Measurements from ENCODE around the gene F8. TPM values are rescaled to one million over a fixed set of nuclear protein-coding genes. Genes with fewer than 3 reads are reported as not detected.

F8 gene
- total and polyA plus RNA-seq, 10 of the 15 experiments (the other 5 are each of a cell fraction or from before 2014, with no cell fraction given), result 3.0 to 8.1 (median 5.1) TPM

- no peak overlapping the region for H2AFZ ChIP-seq (ENCODE audit: control insufficient read depth, low read depth, low read length)
- CTCF ChIA-PET, result no interaction called here
- H3K36me3 ChIP-seq (ENCODE audit: control insufficient read depth in 2 of 2, insufficient read depth in 2 of 2, low read length in 1 of 2), result no peaks in the 10 kb centered on the region
- H3K9me3 ChIP-seq (replicated peaks; ENCODE audit: control insufficient read depth, insufficient read depth, low read length), result no peaks in the 10 kb centered on the region; the same call in 2 of the 3 replicates
- intact Hi-C loops (cut with micrococcal nuclease; ENCODE audit: unreplicated experiment) (no loop called here), in situ Hi-C loops (cut with MboI) (no loop called here)
- RAD21 ChIA-PET (ENCODE audit: unreplicated experiment), result no interaction called here
- H3K4me3 ChIP-seq, result no peak overlapping the region
- FAIRE-seq (no peak), ATAC-seq (no peak), DNase-seq (ENCODE audit: low read depth, low spot score) (no peak)
- H3K27me3 ChIP-seq (replicated peaks in 1 of 2; ENCODE audit: control insufficient read depth in 2 of 2, insufficient read depth in 2 of 2, low read length in 1 of 2), result no peaks in the 10 kb centered on the region
- SMC1A ChIA-PET (ENCODE audit: uncharacterized antibody, unreplicated experiment), result interaction anchor here (0.6 to 0.7 kb wide), 2 partner anchors 13 to 24 kb away, joined by 3 read pairs; no protein-coding TSS in a partner anchor
- no peaks in the 10 kb centered on the region for H3K79me2 ChIP-seq (ENCODE audit: control insufficient read depth, insufficient read depth, low read length)
- BruUV-seq (replicated peaks), result no TSS peak
- WGBS (ENCODE audit: insufficient coverage, insufficient replicate concordance, low lambda C conversion rate, missing lambda C conversion rate), result 95% methylated on average over 1 of the region's 1 CpG
- H3K9ac ChIP-seq (ENCODE audit: control insufficient read depth, insufficient read depth, low read length), result no peak overlapping the region
- POLR2A ChIA-PET, result no interaction called here
- H3K27ac ChIP-seq (ENCODE audit: control insufficient read depth, insufficient read depth), result no peak overlapping the region
- no peak overlapping the region for H3K4me2 ChIP-seq (ENCODE audit: control insufficient read depth, insufficient read depth)
- no peaks in the 10 kb centered on the region for H3K4me1 ChIP-seq (ENCODE audit: control insufficient read depth, insufficient read depth, low read length)
- no peaks in the 10 kb centered on the region for H4K20me1 ChIP-seq (ENCODE audit: control insufficient read depth, insufficient read depth)
- TF ChIP-seq HDGF (IDR thresholded peaks at IDR 0.05) (no peak), JUNB (IDR thresholded peaks at IDR 0.05) (no peak), FOS (IDR thresholded peaks at IDR 0.05; ENCODE audit: borderline replicate concordance, extremely low read depth, insufficient read length) (no peak), PAX8 (IDR thresholded peaks at IDR 0.05) (no peak), SREBF2 (IDR thresholded peaks at IDR 0.05; ENCODE audit: low read length) (no peak), GABPA (IDR thresholded peaks at IDR 0.05; ENCODE audit: low read depth) (no peak), ZSCAN29 (IDR thresholded peaks at IDR 0.05) (no peak), MLLT1 (IDR thresholded peaks at IDR 0.05) (no peak), IRF4 (IDR thresholded peaks at IDR 0.05; ENCODE audit: low read depth, low read length) (no peak)
- TF ChIP-seq, protein P1, sequence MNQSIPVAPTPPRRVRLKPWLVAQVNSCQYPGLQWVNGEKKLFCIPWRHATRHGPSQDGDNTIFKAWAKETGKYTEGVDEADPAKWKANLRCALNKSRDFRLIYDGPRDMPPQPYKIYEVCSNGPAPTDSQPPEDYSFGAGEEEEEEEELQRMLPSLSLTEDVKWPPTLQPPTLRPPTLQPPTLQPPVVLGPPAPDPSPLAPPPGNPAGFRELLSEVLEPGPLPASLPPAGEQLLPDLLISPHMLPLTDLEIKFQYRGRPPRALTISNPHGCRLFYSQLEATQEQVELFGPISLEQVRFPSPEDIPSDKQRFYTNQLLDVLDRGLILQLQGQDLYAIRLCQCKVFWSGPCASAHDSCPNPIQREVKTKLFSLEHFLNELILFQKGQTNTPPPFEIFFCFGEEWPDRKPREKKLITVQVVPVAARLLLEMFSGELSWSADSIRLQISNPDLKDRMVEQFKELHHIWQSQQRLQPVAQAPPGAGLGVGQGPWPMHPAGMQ (IDR thresholded peaks at IDR 0.05; ENCODE audit: borderline replicate concordance), result no peak
- TF ChIP-seq, protein P2, sequence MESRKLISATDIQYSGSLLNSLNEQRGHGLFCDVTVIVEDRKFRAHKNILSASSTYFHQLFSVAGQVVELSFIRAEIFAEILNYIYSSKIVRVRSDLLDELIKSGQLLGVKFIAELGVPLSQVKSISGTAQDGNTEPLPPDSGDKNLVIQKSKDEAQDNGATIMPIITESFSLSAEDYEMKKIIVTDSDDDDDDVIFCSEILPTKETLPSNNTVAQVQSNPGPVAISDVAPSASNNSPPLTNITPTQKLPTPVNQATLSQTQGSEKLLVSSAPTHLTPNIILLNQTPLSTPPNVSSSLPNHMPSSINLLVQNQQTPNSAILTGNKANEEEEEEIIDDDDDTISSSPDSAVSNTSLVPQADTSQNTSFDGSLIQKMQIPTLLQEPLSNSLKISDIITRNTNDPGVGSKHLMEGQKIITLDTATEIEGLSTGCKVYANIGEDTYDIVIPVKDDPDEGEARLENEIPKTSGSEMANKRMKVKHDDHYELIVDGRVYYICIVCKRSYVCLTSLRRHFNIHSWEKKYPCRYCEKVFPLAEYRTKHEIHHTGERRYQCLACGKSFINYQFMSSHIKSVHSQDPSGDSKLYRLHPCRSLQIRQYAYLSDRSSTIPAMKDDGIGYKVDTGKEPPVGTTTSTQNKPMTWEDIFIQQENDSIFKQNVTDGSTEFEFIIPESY (IDR thresholded peaks at IDR 0.05), result no peak
These were observed 171.4 kb downstream of the F8 start for GRCh38 chrX:154850957-154851611.
